ENCODE measurements around the gene CMBL. TPM values are rescaled to one million over a fixed set of nuclear protein-coding genes. Genes with fewer than 3 reads are reported as not detected.
"Not testable (repeated sequence)": the region's sequence is repeated elsewhere in the genome, so short reads cannot be mapped to it uniquely, and the experiment has no call there.

CMBL gene
- polyA plus RNA-seq, 2 donors: 1.9 to 2.8 TPM

DNA sequence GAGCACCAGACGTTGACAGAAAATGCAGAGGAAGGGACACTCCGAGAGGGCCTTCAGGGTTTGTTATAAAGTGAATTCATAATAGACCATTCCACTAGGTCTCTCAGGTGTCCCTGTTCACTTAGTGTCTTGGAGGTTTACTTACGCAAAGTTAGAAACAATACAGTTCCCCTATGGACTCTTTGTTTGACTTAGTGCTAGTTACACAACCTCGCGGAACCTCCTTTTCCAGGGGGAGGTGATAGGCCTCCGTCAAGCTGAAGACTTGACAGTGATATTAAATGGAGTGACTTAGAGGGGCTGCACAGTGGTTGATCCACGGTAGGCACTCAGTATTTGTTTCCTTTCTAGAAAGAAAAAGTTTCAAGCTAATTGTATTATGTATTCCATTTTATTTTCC is 56.3 kb downstream of the CMBL start:
- Histone ChIP-seq H3K27ac (ENCODE audit: low read depth in 2 of 2, low read length in 1 of 2) (no peak overlapping the region), H3K36me3 (ENCODE audit: control insufficient read depth in 2 of 2, insufficient read depth in 2 of 2, low read length in 1 of 2) (peaks cover 2 to 9% of the 10 kb centered on the region in 2 donors), H3K27me3 (ENCODE audit: control insufficient read depth in 1 of 2, insufficient read depth in 2 of 2, low read length in 2 of 2) (no peaks in the 10 kb centered on the region), H3K4me3 (ENCODE audit: low read depth in 1 of 2, low read length in 2 of 2) (peak overlapping the region; percentile 93 to 96), H3K4me1 (ENCODE audit: control insufficient read depth in 2 of 2, insufficient read depth in 2 of 2, low read length in 1 of 2) (peaks cover 3 to 5% of the 10 kb centered on the region in 2 donors), H3K9me3 (ENCODE audit: control insufficient read depth in 2 of 2, insufficient read depth in 1 of 2, low read depth in 1 of 2, low read length in 1 of 2) (no peaks in the 10 kb centered on the region)
- 22 to 27% methylated on average over 7 of the region's 7 CpGs for WGBS, 2 donors

DNA sequence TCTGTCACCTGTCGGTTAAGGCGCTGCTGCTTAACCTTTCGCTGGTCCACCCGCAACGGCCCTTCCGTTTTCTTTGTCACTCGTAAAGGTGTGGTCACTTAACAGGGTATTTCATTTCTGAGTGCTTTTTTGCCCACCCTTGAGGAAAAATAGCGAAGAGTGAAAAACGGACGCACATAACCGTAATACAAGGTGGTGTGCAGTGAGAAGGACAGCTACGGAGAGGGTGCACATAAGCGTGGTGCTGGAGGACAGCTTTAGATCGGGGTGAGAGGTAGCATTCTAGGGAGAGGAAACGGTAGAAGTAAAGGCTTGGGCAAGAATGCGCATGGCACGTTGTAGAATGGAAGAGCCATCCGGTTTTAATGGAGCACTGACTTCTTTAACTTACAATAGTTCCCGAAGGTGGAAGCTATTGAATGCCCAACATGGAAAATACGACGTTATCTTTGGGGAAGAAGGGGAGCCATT is 56.9 kb downstream of the CMBL start:
- H3K27me3 ChIP-seq (ENCODE audit: control insufficient read depth in 1 of 2, insufficient read depth in 2 of 2, low read length in 2 of 2): no peaks in the 10 kb centered on the region
- WGBS, 2 donors: 0% methylated on average over 21 of the region's 21 CpGs
- H3K27ac ChIP-seq (ENCODE audit: low read depth in 2 of 2, low read length in 1 of 2): peak overlapping the region in 1 of 2 donors; percentile 89

DNA sequence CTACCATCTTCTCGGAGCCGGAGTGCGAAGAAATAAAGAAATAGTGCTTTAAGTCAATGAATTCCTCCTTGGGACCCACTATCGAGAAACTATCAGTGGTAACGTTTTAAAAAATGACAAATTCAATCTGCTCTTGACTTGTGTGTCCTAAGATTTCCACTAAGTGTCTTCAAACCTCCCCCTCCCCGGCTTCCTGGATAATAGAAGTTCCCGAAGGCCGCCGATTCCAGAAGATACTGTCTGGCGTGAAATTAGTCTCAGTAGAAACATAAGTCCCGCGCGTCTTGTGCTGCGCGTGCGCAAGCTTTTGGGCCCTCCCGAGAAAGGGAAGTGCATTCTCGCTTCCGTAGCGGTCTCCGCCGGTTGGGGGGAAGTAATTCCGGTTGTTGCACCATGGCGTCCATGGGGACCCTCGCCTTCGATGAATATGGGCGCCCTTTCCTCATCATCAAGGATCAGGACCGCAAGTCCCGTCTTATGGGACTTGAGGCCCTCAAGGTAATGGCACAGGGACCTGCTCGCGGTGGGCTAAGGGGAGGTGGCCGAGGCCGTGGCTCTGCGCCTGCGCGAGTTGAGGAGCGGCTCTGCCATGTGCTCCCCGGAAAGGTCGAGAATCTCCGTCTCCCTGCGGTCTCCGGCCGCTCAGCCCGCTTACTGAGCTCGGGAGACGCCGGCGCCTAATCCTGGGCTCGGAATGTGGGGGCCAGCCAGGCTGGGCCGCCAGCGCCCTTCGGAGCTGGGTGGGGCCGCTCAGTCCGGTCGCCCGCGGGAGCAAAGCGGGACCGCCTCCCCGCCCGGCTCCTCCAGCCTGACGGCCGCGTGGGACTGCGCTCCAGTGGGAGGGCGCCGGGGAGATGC is 57.5 kb downstream of the CMBL start, which contains the start of gene CCT5:
Gene CCT5, plus strand, starts transcription at position 333 of the 858 bp plus-strand sequence. Its CDS starts 61 bp downstream, at position 394.
- H3K4me1 ChIP-seq (ENCODE audit: control insufficient read depth in 2 of 2, insufficient read depth in 2 of 2, low read length in 1 of 2): peaks cover 3 to 5% of the 10 kb centered on the region in 2 donors
- no peaks in the 10 kb centered on the region for H3K27me3 ChIP-seq (ENCODE audit: control insufficient read depth in 1 of 2, insufficient read depth in 2 of 2, low read length in 2 of 2)
- peak within 1 kb of the TSS; percentile 79 to 95 for H3K27ac ChIP-seq (ENCODE audit: low read depth in 2 of 2, low read length in 1 of 2)
- no peaks in the 10 kb centered on the region for H3K9me3 ChIP-seq (ENCODE audit: control insufficient read depth in 2 of 2, insufficient read depth in 1 of 2, low read depth in 1 of 2, low read length in 1 of 2)
- 0% methylated on average over 66 to 67 of the region's 67 CpGs for WGBS, 2 donors
- H3K4me3 ChIP-seq (ENCODE audit: low read depth in 1 of 2, low read length in 2 of 2): peak within 1 kb of the TSS; percentile 93 to 96
- peaks cover 0 to 4% of the 10 kb centered on the region in 2 donors for H3K36me3 ChIP-seq (ENCODE audit: control insufficient read depth in 2 of 2, insufficient read depth in 2 of 2, low read length in 1 of 2)

More for the DNA sequence above, 56.9 kb downstream of the CMBL start:
- Histone ChIP-seq H3K36me3 (ENCODE audit: control insufficient read depth in 2 of 2, insufficient read depth in 2 of 2, low read length in 1 of 2) (peaks cover 2 to 5% of the 10 kb centered on the region in 2 donors), H3K4me3 (ENCODE audit: low read depth in 1 of 2, low read length in 2 of 2) (peak overlapping the region; percentile 93 to 96), H3K4me1 (ENCODE audit: control insufficient read depth in 2 of 2, insufficient read depth in 2 of 2, low read length in 1 of 2) (peaks cover 3 to 5% of the 10 kb centered on the region in 2 donors), H3K9me3 (ENCODE audit: control insufficient read depth in 2 of 2, insufficient read depth in 1 of 2, low read depth in 1 of 2, low read length in 1 of 2) (no peaks in the 10 kb centered on the region)

DNA sequence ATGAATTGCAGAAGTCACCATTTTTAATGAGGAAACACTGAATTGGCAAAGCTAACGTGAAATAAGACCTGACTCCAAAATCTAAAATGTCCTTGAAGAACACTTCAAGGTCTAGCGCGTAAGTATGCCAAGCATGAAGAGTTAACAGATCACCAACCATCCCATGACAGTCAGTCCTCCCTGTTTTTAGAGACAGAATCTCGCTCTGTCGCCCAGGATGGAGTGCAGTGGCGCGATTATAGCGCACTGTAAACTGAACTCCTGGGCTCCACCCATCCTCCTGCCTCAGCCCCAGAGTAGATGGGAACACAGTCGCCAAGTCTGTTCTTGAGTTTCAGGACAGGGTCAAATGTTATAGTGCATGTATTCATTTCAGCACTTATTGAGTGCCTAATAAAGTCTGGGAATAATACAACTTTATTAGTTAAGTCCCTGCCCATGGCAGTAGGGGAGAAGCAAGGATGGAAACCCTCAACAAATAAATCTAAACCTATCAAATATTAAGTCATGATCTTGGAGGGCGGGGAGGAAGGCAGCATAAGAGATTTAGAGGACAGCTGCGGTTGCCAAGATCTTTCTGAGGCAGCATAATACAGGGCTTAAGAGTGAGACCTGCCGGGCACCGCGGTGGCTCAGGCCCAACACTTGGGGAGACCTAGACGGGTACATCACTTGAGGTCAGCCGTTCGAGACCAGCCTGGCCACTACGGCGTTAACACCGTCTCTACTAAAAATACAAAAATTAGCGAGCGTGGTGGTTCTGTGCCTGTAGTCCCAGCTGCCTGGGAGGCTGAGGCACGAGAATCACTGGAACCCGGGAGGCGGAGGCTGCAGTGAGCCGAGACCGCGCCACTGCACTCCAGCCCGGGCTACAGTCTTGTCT is 59.1 kb downstream of the CMBL start:
- H3K27me3 ChIP-seq (ENCODE audit: control insufficient read depth in 1 of 2, insufficient read depth in 2 of 2, low read length in 2 of 2): no peaks in the 10 kb centered on the region
- no peaks in the 10 kb centered on the region for H3K36me3 ChIP-seq (ENCODE audit: control insufficient read depth in 2 of 2, insufficient read depth in 2 of 2, low read length in 1 of 2)
- 53% methylated on average over 28 to 29 of the region's 29 CpGs for WGBS, 2 donors
- peak overlapping the region; percentile 79 to 95 for H3K27ac ChIP-seq (ENCODE audit: low read depth in 2 of 2, low read length in 1 of 2)
- H3K9me3 ChIP-seq (ENCODE audit: control insufficient read depth in 2 of 2, insufficient read depth in 1 of 2, low read depth in 1 of 2, low read length in 1 of 2): no peaks in the 10 kb centered on the region
- peaks cover 2 to 4% of the 10 kb centered on the region in 2 donors for H3K4me1 ChIP-seq (ENCODE audit: control insufficient read depth in 2 of 2, insufficient read depth in 2 of 2, low read length in 1 of 2)
- H3K4me3 ChIP-seq (ENCODE audit: low read depth in 1 of 2, low read length in 2 of 2): peak overlapping the region; percentile 61 to 93

DNA sequence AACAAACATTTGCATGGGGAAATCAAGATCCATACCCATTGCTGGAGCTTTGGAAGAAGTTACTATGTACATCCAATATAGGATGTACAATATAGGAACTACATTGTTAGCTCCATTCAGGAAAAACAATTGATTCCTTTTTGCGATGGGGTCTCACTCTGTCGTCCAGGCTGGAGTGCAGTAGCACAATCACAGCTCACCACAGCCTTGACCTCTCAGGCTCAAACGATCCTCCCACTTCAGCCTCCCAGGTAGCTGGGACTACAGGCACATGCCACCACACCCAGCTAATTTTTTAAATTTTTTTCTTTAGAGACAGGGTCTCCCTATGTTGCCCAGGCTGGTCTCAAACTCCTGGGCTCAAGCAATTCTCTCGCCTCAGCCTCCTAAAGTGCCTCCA is 60.5 kb downstream of the CMBL start:
- not testable (repeated sequence) for H3K36me3 ChIP-seq (ENCODE audit: control insufficient read depth in 2 of 2, insufficient read depth in 2 of 2, low read length in 1 of 2); H3K9me3 ChIP-seq (ENCODE audit: control insufficient read depth in 2 of 2, insufficient read depth in 1 of 2, low read depth in 1 of 2, low read length in 1 of 2); H3K27me3 ChIP-seq (ENCODE audit: control insufficient read depth in 1 of 2, insufficient read depth in 2 of 2, low read length in 2 of 2); H3K4me3 ChIP-seq (ENCODE audit: low read depth in 1 of 2, low read length in 2 of 2); H3K27ac ChIP-seq (ENCODE audit: low read depth in 2 of 2, low read length in 1 of 2); H3K4me1 ChIP-seq (ENCODE audit: control insufficient read depth in 2 of 2, insufficient read depth in 2 of 2, low read length in 1 of 2)
- WGBS, 2 donors: 89 to 94% methylated on average over 4 of the region's 4 CpGs

DNA sequence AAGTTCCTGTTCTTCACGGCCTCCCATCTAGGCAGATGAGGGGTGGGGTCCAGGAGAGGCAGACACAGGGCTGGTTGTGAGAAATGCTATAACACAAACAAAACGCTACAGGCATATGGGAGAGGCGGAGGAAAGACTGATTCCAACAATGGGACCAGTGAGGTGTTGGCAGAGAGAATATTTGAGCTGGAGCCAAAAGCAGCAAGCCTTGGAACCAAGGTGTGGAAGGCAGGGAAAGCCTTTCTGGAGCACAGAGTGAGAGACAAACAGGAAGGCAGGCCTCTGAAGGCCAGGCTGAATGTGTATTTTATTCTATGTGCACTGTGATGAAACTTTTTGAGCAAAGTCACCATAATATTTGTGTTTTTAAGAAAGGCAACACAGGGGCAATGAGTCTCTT is 60.9 kb downstream of the CMBL start:
- no peak overlapping the region for H3K4me3 ChIP-seq (ENCODE audit: low read depth in 1 of 2, low read length in 2 of 2)
- no peaks in the 10 kb centered on the region for H3K9me3 ChIP-seq (ENCODE audit: control insufficient read depth in 2 of 2, insufficient read depth in 1 of 2, low read depth in 1 of 2, low read length in 1 of 2)
- no peak overlapping the region for H3K27ac ChIP-seq (ENCODE audit: low read depth in 2 of 2, low read length in 1 of 2)
- H3K36me3 ChIP-seq (ENCODE audit: control insufficient read depth in 2 of 2, insufficient read depth in 2 of 2, low read length in 1 of 2): no peaks in the 10 kb centered on the region
- 48 to 59% methylated on average over 3 of the region's 3 CpGs for WGBS, 2 donors
- H3K27me3 ChIP-seq (ENCODE audit: control insufficient read depth in 1 of 2, insufficient read depth in 2 of 2, low read length in 2 of 2): no peaks in the 10 kb centered on the region
- H3K4me1 ChIP-seq (ENCODE audit: control insufficient read depth in 2 of 2, insufficient read depth in 2 of 2, low read length in 1 of 2): peaks cover 0 to under 1% of the 10 kb centered on the region in 2 donors

DNA sequence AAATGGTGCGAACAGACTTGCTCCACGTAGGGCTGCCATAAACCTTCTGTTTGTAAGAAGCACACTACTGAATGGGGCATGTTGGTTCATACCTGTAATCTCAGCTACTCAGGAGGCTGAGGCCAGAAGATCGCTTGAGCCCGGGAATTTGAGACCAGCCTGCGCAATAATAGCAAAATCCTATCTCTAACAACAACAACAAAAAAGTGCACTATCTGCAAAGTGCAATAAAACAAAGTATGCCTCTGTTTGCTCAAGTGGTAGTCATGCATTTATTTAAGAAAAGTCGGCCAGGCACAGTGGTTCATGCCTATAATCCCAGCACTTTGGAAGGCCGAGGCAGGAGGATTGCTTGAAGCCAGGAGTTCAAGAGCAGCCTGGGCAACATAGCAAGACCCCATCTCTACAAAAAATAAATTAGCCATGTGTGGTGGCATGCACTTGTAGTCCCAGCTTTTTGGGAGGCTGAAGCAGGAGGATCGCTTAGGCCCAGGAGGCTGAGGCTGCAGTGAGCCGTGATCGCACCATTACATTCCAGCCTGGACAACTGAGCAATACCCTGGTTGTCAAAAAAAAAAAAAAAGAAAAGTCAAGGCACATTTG is 63.3 kb downstream of the CMBL start:
- WGBS, 2 donors: 93 to 96% methylated on average over 10 of the region's 10 CpGs
- Histone ChIP-seq H3K27me3 (ENCODE audit: control insufficient read depth in 1 of 2, insufficient read depth in 2 of 2, low read length in 2 of 2) (no peaks in the 10 kb centered on the region), H3K4me3 (ENCODE audit: low read depth in 1 of 2, low read length in 2 of 2) (no peak overlapping the region), H3K9me3 (ENCODE audit: control insufficient read depth in 2 of 2, insufficient read depth in 1 of 2, low read depth in 1 of 2, low read length in 1 of 2) (no peaks in the 10 kb centered on the region), H3K4me1 (ENCODE audit: control insufficient read depth in 2 of 2, insufficient read depth in 2 of 2, low read length in 1 of 2) (no peaks in the 10 kb centered on the region), H3K36me3 (ENCODE audit: control insufficient read depth in 2 of 2, insufficient read depth in 2 of 2, low read length in 1 of 2) (no peaks in the 10 kb centered on the region), H3K27ac (ENCODE audit: low read depth in 2 of 2, low read length in 1 of 2) (no peak overlapping the region)

DNA sequence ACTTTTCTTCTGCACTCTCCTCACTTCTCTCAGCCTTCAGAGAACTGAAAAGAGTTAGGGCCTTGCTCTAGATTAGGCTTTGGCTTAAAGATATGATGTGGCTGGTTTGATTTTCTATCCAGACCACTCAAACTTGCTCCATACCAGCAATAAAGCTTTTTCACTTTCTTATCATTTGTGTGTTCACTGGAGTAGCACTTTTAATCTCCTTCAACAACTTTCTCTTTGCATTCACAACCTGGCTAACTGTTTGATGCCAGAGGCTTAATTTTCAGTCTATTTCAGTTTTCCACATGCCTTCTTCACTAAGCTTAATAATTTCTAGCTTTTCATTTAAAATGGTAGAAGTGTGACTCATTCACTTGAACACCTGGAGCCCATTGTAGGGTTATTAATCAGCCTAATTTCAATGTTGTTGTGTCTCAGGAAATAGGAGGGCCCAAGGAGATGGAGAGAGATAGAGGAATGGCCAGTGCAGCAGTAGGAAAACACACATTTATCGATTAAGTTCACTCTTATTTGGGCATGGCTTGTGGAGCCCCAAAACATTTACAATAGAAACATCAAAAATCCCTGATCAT is 64.0 kb downstream of the CMBL start:
- H3K4me3 ChIP-seq (ENCODE audit: low read depth in 1 of 2, low read length in 2 of 2): no peak overlapping the region
- WGBS, 2 donors: 76 to 83% methylated on average over 1 of the region's 1 CpG
- no peaks in the 10 kb centered on the region for H3K27me3 ChIP-seq (ENCODE audit: control insufficient read depth in 1 of 2, insufficient read depth in 2 of 2, low read length in 2 of 2)
- no peaks in the 10 kb centered on the region for H3K36me3 ChIP-seq (ENCODE audit: control insufficient read depth in 2 of 2, insufficient read depth in 2 of 2, low read length in 1 of 2)
- H3K9me3 ChIP-seq (ENCODE audit: control insufficient read depth in 2 of 2, insufficient read depth in 1 of 2, low read depth in 1 of 2, low read length in 1 of 2): no peaks in the 10 kb centered on the region
- H3K4me1 ChIP-seq (ENCODE audit: control insufficient read depth in 2 of 2, insufficient read depth in 2 of 2, low read length in 1 of 2): no peaks in the 10 kb centered on the region
- H3K27ac ChIP-seq (ENCODE audit: low read depth in 2 of 2, low read length in 1 of 2): no peak overlapping the region

DNA sequence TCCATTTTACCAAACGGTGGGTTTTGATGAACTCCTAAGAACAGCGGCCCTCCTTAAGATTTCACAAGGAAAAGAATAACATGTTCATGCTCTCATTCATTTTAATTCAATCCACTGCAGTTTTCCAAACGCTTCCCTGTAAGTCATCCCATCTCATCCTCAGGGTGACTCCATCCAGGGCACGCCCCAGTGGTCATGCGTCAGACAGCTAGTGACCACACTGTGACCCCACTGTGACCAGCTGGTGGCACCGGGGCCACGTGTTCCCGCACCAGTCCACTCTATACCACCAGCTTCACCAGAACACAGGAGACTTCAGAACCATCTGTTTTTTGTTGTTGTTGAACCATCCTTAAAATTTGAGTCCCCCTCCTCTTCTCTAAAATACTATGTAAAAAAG is 72.4 kb downstream of the CMBL start:
- no peaks in the 10 kb centered on the region for H3K27me3 ChIP-seq (ENCODE audit: control insufficient read depth in 1 of 2, insufficient read depth in 2 of 2, low read length in 2 of 2)
- WGBS, 2 donors: 89 to 93% methylated on average over 8 of the region's 8 CpGs
- no peaks in the 10 kb centered on the region for H3K9me3 ChIP-seq (ENCODE audit: control insufficient read depth in 2 of 2, insufficient read depth in 1 of 2, low read depth in 1 of 2, low read length in 1 of 2)
- no peak overlapping the region for H3K27ac ChIP-seq (ENCODE audit: low read depth in 2 of 2, low read length in 1 of 2)
- H3K36me3 ChIP-seq (ENCODE audit: control insufficient read depth in 2 of 2, insufficient read depth in 2 of 2, low read length in 1 of 2): peaks cover 0 to 10% of the 10 kb centered on the region in 2 donors
- H3K4me1 ChIP-seq (ENCODE audit: control insufficient read depth in 2 of 2, insufficient read depth in 2 of 2, low read length in 1 of 2): no peaks in the 10 kb centered on the region
- no peak overlapping the region for H3K4me3 ChIP-seq (ENCODE audit: low read depth in 1 of 2, low read length in 2 of 2)
